CD14-positive monocyte (primary cell): Measurements from ENCODE around the gene DCAF8L1. TPM values are rescaled to one million over a fixed set of nuclear protein-coding genes. Genes with fewer than 3 reads are reported as not detected.

ENCODE experiments used
- DNase-seq, 3 donors: peaks; one replicate each; pipeline ENCODE4 v3.0.0-alpha.2; 2011 to 2022
- H2AFZ ChIP-seq: 2 replicates; pipeline ENCODE4 v1.6.0; 2012; ENCODE audit warnings: mild to moderate bottlenecking, low read depth, low read length, inconsistent platforms; ENCODE audit not compliant: insufficient read depth, poor library complexity, severe bottlenecking
- H3K27ac ChIP-seq, 2 donors: 1 replicate in 1 of 2; 2 replicates in 1 of 2; pipeline ENCODE4 v1.5.1; 2012 to 2013; ENCODE audit warnings: low read length in 2 of 2, control low read depth in 1 of 2, inconsistent platforms in 1 of 2, low read depth in 1 of 2, mild to moderate bottlenecking in 1 of 2
- H3K27me3 ChIP-seq, 2 donors: one replicate each; pipeline versions ENCODE4 v1.6.0 to v1.6.1; 2011 to 2013; ENCODE audit warnings: low read length in 2 of 2; ENCODE audit not compliant: control insufficient read depth in 2 of 2, insufficient read depth in 2 of 2
- H3K36me3 ChIP-seq, 2 donors: replicated peaks in 1 of 2; 1 replicate in 1 of 2; 2 replicates in 1 of 2; pipeline versions ENCODE4 v1.5.1 to v1.6.1; 2012 to 2013; ENCODE audit warnings: low read length in 2 of 2, control low read depth in 1 of 2, inconsistent platforms in 1 of 2, mild to moderate bottlenecking in 1 of 2; ENCODE audit not compliant: insufficient read depth in 2 of 2, control insufficient read depth in 1 of 2
- H3K4me1 ChIP-seq, 2 donors: 1 replicate in 1 of 2; 2 replicates in 1 of 2; pipeline versions ENCODE4 v1.5.1 to v1.6.1; 2012 to 2013; ENCODE audit warnings: low read length in 2 of 2, control low read depth in 1 of 2, inconsistent platforms in 1 of 2, mild to moderate bottlenecking in 1 of 2, moderate library complexity in 1 of 2; ENCODE audit not compliant: insufficient read depth in 2 of 2, control insufficient read depth in 1 of 2
- H3K4me2 ChIP-seq: replicated peaks from 2 replicates; pipeline ENCODE3; 2012; ENCODE audit warnings: low read length, moderate library complexity, mild to moderate bottlenecking; ENCODE audit not compliant: poor library complexity, severe bottlenecking; ENCODE audit errors: extremely low read depth
- H3K4me3 ChIP-seq, 3 experiments: fragments of 200-600 bp in 1 of 3; sonication (generic) in 1 of 3; replicated peaks in 1 of 3; 1 replicate in 2 of 3; 2 replicates in 1 of 3; pipeline ENCODE4 v1.5.1; 2011 to 2013; ENCODE audit warnings: low read length in 3 of 3, mild to moderate bottlenecking in 3 of 3, control low read depth in 2 of 3, low read depth in 2 of 3, inconsistent platforms in 1 of 3, moderate library complexity in 1 of 3
- H3K79me2 ChIP-seq: 2 replicates; pipeline ENCODE4 v1.6.0; 2012; ENCODE audit warnings: mild to moderate bottlenecking, control low read depth, inconsistent platforms, low read length, moderate library complexity; ENCODE audit not compliant: insufficient read depth
- H3K9ac ChIP-seq: 2 replicates; pipeline ENCODE4 v1.6.0; 2017; ENCODE audit warnings: low read length, mild to moderate bottlenecking; ENCODE audit not compliant: insufficient read depth, poor library complexity, severe bottlenecking
- H3K9me3 ChIP-seq, 2 donors: replicated peaks in 1 of 2; 1 replicate in 1 of 2; 2 replicates in 1 of 2; pipeline versions ENCODE4 v1.5.1 to v1.6.1; 2012 to 2013; ENCODE audit warnings: low read length in 2 of 2, control low read depth in 1 of 2; ENCODE audit not compliant: control insufficient read depth in 1 of 2, insufficient read depth in 1 of 2
- H4K20me1 ChIP-seq: 2 replicates; pipeline ENCODE4 v1.6.0; 2012; ENCODE audit warnings: mild to moderate bottlenecking, low read length, control low read depth, moderate library complexity; ENCODE audit not compliant: insufficient read depth
- H3K27ac Mint-ChIP-seq, 7 donors: one replicate each; pipeline ENCODE4 v1.8.0; 2020; ENCODE audit warnings: mild to moderate bottlenecking in 7 of 7, mixed read lengths in 7 of 7, moderate library complexity in 6 of 7, inconsistent platforms in 2 of 7
- H3K27me3 Mint-ChIP-seq, 3 donors: one replicate each; pipeline ENCODE4 v1.8.0; 2021 to 2022; ENCODE audit warnings: low read depth in 3 of 3, mild to moderate bottlenecking in 3 of 3, mixed read lengths in 3 of 3, moderate library complexity in 3 of 3, inconsistent platforms in 1 of 3
- H3K36me3 Mint-ChIP-seq, 2 donors: one replicate each; pipeline ENCODE4 v1.8.0; 2020; ENCODE audit warnings: mixed read lengths in 2 of 2, inconsistent platforms in 1 of 2, mild to moderate bottlenecking in 1 of 2
- H3K4me1 Mint-ChIP-seq: one replicate; pipeline ENCODE4 v1.8.0; 2020; ENCODE audit warnings: mild to moderate bottlenecking, mixed read lengths
- H3K4me3 Mint-ChIP-seq, 2 donors: one replicate each; pipeline ENCODE4 v1.8.0; 2020; ENCODE audit warnings: mild to moderate bottlenecking in 2 of 2, mixed read lengths in 2 of 2, moderate library complexity in 1 of 2
- H3K9me3 Mint-ChIP-seq, 7 donors: one replicate each; pipeline ENCODE4 v1.8.0; 2020 to 2022; ENCODE audit warnings: mixed read lengths in 7 of 7, mild to moderate bottlenecking in 6 of 7, moderate library complexity in 6 of 7, inconsistent platforms in 2 of 7
- CTCF ChIP-seq: fragments of 200-600 bp; IDR thresholded peaks from one replicate; pipeline ENCODE4 v1.8.0; 2022; ENCODE audit warnings: antibody characterized with exemption, mild to moderate bottlenecking
- WGBS: methylation state at CpG from one replicate; pipeline ENCODE4 v1.1.5; 2013; ENCODE audit warnings: missing lambda C conversion rate; ENCODE audit not compliant: insufficient coverage; 5-methylcytosine and 5-hydroxymethylcytosine counted together
- intact Hi-C, 2 donors: fragments of 100-400 bp; cut with micrococcal nuclease; formaldehyde crosslinking; loops; one replicate each; pipeline versions ENCODE4 v1.15.0 to v1.15.1; 2023
- polyA plus RNA-seq, 3 donors: library from polyadenylated mRNA; depleted of rRNA in 1 of 3; unstranded in 2 of 3; stranded (reverse) in 1 of 3; fragments of 300-500 nt in 2 of 3; fragments of >200 nt in 1 of 3; fragmentation: Illumina TruSeq in 2 of 3; gene quantifications; 1 replicate in 2 of 3; 2 replicates in 1 of 3; pipeline ENCODE4 v1.2.3, GENCODE V29; 2012 to 2021

Gene DCAF8L1
- polyA plus RNA-seq, 3 donors = not detected

- no peaks in the 10 kb centered on the region for H3K79me2 ChIP-seq
- no peaks in the 10 kb centered on the region for H3K36me3 Mint-ChIP-seq
- peaks cover 0 to 4% of the 10 kb centered on the region in 2 donors for H3K4me1 ChIP-seq
- H3K27ac ChIP-seq = no peak overlapping the region
- H4K20me1 ChIP-seq = no peaks in the 10 kb centered on the region
- no peak overlapping the region for H3K27ac Mint-ChIP-seq
- no peak overlapping the region for H3K4me2 ChIP-seq
- H3K27me3 Mint-ChIP-seq = no peaks in the 10 kb centered on the region
- no peaks in the 10 kb centered on the region for H3K9me3 ChIP-seq
- no peak overlapping the region for H3K4me3 Mint-ChIP-seq
- H3K27me3 ChIP-seq = no peaks in the 10 kb centered on the region
- WGBS = no CpG with 5 or more reads among the region's 1 CpG
- no peaks in the 10 kb centered on the region for H3K9me3 Mint-ChIP-seq
- H2AFZ ChIP-seq = no peak overlapping the region
- H3K9ac ChIP-seq = no peak overlapping the region
- no peaks in the 10 kb centered on the region for H3K36me3 ChIP-seq
- peaks cover 9% of the 10 kb centered on the region for H3K4me1 Mint-ChIP-seq
- peak in 1 of 3 donors; percentile 2 for DNase-seq
- intact Hi-C loops = no loop called here
- no peak overlapping the region for H3K4me3 ChIP-seq
- TF ChIP-seq CTCF = no peak
Measured at GRCh38 chrX:28016823-28017222, 35.6 kb upstream of the DCAF8L1 start.

DNA sequence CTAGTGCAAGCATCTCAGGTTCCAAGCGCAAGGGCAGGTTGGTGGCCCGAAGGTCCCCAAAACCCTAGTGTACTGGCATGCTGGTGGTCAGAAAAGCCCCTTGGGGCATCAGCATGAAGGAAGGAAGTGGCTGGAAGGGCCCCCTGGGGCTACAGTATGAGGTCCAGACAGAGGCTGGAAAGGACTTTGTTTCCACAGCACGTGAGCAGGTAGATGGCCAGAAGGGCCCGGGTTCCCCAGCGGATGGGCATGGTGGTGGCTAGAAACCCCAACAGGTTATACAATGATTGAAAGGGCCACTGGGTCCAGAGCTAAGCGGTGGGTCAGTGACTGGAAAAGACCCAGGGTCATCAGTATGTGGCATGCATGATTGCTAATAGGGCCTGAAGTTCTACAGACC is 34.7 kb upstream of the DCAF8L1 start:
- Histone ChIP-seq H3K9ac (no peak overlapping the region), H3K4me2 (no peak overlapping the region), H2AFZ (no peak overlapping the region), H3K79me2 (no peaks in the 10 kb centered on the region), H3K36me3 (no peaks in the 10 kb centered on the region), H3K27ac (no peak overlapping the region), H3K9me3 (no peaks in the 10 kb centered on the region), H3K27me3 (no peaks in the 10 kb centered on the region), H3K4me3 (no peak overlapping the region), H3K4me1 (peaks cover 0 to 4% of the 10 kb centered on the region in 2 donors), H4K20me1 (no peaks in the 10 kb centered on the region)
- intact Hi-C loops = no loop called here
- H3K27me3 Mint-ChIP-seq = no peaks in the 10 kb centered on the region
- H3K36me3 Mint-ChIP-seq = no peaks in the 10 kb centered on the region
- no peaks in the 10 kb centered on the region for H3K9me3 Mint-ChIP-seq
- H3K4me3 Mint-ChIP-seq = no peak overlapping the region
- 96% methylated on average over 4 of the region's 6 CpGs for WGBS
- H3K27ac Mint-ChIP-seq = peak overlapping the region in 1 of 7 donors; percentile 35
- DNase-seq = no peak
- peaks cover 9% of the 10 kb centered on the region for H3K4me1 Mint-ChIP-seq
- TF ChIP-seq CTCF = no peak
